LNCaP clone FGC (cell line): ENCODE results near the gene LANCL1.
"Not testable (repeated sequence)": the region's sequence is repeated elsewhere in the genome, so short reads cannot be mapped to it uniquely, and the experiment has no call there.

Source experiments
- DNase-seq: peaks from one replicate; pipeline ENCODE4 v3.0.0-alpha.2; 2011; ENCODE audit warnings: low read depth
- H3K4me3 ChIP-seq: 2 replicates; pipeline ENCODE4 v1.5.1; 2011; ENCODE audit warnings: mild to moderate bottlenecking, low read depth, low read length, control low read depth
- CTCF ChIP-seq: IDR thresholded peaks from 2 replicates; pipeline ENCODE4 v1.5.1; 2012; ENCODE audit warnings: mild to moderate bottlenecking; ENCODE audit not compliant: control insufficient read depth, insufficient read depth; ENCODE audit errors: extremely low read depth

Gene LANCL1

DNA sequence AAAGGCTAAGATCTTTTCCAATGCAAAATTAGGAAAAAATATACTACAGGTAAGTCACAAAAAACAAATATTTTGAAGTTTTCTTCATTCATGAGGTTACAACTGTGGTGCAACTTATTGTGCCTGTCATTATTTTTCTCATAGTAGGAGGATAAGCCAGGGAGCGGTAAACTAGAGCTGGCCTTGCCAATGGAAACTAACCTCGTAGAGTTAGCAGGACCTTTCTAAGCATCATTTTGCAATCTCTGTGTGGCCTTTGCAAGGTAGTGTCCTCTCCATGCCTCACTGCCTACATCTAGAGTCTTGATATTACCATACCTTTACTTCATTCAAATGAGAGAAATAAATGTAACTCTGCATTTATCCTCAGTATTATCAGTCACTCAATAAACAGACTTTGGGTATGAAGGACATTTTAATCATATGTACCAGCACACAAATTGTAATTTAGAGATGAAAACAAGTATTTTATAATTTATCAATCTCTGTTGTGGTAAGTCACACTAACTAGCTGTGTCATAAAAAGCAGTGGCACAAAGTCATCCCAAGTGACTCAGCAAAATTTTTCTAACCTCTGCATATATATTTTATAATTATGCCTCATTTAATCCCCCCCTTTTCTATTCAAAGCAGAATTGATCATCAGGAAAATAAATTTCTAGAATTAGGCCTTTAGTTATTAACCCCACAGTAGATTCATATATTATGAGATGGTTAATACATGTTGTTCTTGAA lies 47.0 kb downstream of the LANCL1 start:
- no peak for TF ChIP-seq CTCF
- H3K4me3 ChIP-seq = no peak overlapping the region
- DNase-seq = no peak

DNA sequence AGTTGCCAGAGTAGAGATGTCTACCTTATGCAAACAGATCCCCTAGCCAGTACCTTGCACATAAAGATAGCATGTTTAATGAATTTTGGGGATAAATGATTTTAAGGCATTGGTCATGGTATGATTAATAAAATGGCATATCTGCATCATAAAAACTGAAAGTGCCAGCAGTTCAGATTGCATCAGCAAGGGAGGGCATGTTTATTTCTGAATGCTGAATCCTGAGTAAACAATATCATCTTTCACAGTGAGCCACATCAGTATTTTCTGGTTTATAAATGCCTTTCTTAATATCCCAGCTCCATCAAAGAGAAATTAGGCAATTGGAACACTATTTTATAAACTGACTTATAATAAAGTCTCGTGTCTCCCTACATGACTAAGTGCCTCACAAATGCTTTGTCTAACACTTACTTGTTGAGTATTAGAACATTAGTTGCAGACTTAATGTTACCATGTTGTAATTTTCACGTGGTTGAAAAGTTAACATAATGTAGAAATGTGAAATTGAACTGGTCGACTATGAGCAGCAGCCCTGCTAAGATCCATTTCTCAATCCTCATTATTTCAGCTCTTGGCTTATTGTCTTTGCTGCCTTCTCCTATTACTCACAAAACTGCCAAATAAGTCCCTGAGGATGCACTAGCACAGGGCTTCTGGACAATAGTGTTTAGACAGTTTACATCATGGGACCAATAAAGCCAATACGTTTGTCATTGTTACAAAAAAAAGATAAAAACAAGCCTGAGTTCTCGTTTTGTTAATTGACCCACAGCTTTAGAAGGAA lies 48.0 kb downstream of the LANCL1 start:
- H3K4me3 ChIP-seq = no peak overlapping the region
- TF ChIP-seq CTCF = no peak
- DNase-seq = no peak

DNA sequence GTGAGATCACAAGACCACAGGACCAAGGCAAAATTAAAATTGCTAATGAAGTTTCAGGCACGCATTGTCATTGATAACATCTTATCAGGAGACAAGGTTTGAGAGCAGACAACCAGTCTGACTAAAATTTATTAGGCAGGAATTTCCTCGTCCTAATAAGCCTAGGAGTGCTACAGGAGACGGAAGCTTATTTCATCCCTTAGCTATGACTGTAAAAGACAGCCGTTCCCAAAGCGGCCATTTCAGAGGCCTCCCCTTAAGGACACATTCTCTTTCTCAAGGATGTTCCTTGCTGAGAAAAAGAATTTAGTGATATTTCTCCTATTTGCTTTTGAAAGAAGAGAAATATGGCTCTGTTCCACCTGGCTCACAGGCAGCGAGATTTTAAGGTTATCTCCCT lies 49.2 kb downstream of the LANCL1 start:
- not testable (repeated sequence) for H3K4me3 ChIP-seq, DNase-seq

GRCh38 chr2:210422366-210422765 lies 54.2 kb downstream of the LANCL1 start:
- no peak for DNase-seq
- TF ChIP-seq CTCF = no peak
- no peak overlapping the region for H3K4me3 ChIP-seq

DNA sequence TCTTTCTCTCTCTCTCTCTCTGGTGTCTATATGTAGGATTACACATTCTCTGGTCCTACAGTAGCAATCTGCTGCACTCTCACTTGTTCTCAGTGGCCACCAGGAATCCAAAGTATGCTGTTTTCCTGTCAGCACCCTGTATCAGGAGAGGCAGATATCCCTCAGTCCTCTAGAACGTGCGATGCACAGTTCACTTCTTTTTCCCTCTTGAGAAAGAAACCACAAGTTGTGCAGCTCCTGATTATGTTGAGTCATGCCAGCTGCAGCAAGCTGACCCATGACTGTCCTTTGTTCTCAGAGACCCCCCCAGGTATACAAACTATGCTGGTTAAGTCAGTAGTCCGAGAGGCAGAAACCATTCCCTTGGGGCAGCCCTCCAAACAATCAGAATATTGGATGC lies 54.6 kb downstream of the LANCL1 start:
- no peak overlapping the region for H3K4me3 ChIP-seq
- no peak for TF ChIP-seq CTCF
- DNase-seq = no peak

- no peak overlapping the region for H3K4me3 ChIP-seq
- no peak for DNase-seq
- no peak for TF ChIP-seq CTCF
Measured at GRCh38 chr2:210412660-210413059, 63.9 kb downstream of the LANCL1 start.

DNA sequence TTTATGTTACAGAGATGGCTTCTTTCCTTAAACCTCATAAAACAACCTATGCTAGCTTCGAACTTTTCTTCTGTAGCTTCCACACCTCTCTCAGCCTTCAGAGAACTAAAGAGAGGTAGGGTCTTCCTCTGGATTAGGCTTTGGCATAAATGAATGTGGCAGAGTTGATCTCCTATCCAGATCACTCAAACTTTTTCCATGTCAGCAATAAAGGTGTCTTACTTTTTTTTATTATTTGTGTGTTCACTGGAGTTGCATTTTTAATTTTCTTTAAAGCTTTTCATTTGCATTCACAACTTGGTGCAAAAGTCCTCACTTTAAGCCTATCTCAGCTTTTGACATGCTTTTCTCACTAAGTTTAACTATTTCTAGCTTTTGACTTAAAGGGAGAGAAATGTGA lies 66.0 kb downstream of the LANCL1 start:
- H3K4me3 ChIP-seq = no peak overlapping the region
- no peak for TF ChIP-seq CTCF

More for the DNA sequence above, 66.0 kb downstream of the LANCL1 start:
- DNase-seq = no peak
